Body of pancreas (tissue), 4 donors: ENCODE measurements around the gene PIP5K1A. TPM values are rescaled to one million over a fixed set of nuclear protein-coding genes. Genes with fewer than 3 reads are reported as not detected.
A peak's percentile ranks its signal among the peaks of the same experiment; 100 is the strongest.

Source experiments
- ATAC-seq: fragments of 150-250 bp; one replicate; pipeline ENCODE4 v1.9.1; 2016
- DNase-seq, 4 donors: peaks; one replicate each; pipeline ENCODE4 v3.0.0-alpha.2; 2019
- H3K27ac ChIP-seq, 4 donors: fragments of 200-600 bp; sonication (generic); 1 replicate in 3 of 4; 2 replicates in 1 of 4; pipeline versions ENCODE4 v1.5.1 to v1.6.1; 2016 to 2019; ENCODE audit warnings: mild to moderate bottlenecking in 1 of 4, mixed read lengths in 1 of 4, moderate library complexity in 1 of 4
- H3K27me3 ChIP-seq, 2 donors: fragments of 200-600 bp; sonication (generic); one replicate each; pipeline ENCODE4 v1.6.0; 2016; ENCODE audit warnings: mild to moderate bottlenecking in 1 of 2
- H3K36me3 ChIP-seq, 2 donors: fragments of 200-600 bp; sonication (generic); replicated peaks in 1 of 2; 2 replicates each; pipeline ENCODE4 v1.5.1; 2016; ENCODE audit warnings: low read depth in 2 of 2; ENCODE audit not compliant: insufficient read depth in 1 of 2
- H3K4me1 ChIP-seq: fragments of 200-600 bp; sonication (generic); one replicate; pipeline ENCODE4 v1.6.0; 2016
- H3K4me3 ChIP-seq, 2 donors: fragments of 200-600 bp; sonication (generic); 1 replicate in 1 of 2; 2 replicates in 1 of 2; pipeline ENCODE4 v1.5.1; 2016 to 2019
- H3K9me3 ChIP-seq, 3 donors: fragments of 200-600 bp; sonication (generic); 1 replicate in 2 of 3; 2 replicates in 1 of 3; pipeline ENCODE4 v1.5.1; 2016
- POLR2A ChIP-seq, 3 donors: fragments of 450-650 bp; IDR thresholded peaks; one replicate each; pipeline ENCODE4 v1.6.1; 2016; ENCODE audit warnings: antibody characterized with exemption in 3 of 3, mild to moderate bottlenecking in 2 of 3
- WGBS, 2 donors: methylation state at CpG; one replicate each; pipeline ENCODE4 v1.1.5; 2017; 5-methylcytosine and 5-hydroxymethylcytosine counted together
- intact Hi-C: fragments of 100-400 bp; cut with DNase I; formaldehyde crosslinking; loops from one replicate; pipeline ENCODE4 v1.15.1; 2023
- total RNA-seq, 2 donors: library from RNA; depleted of rRNA; stranded (reverse); fragments of >200 nt; gene quantifications; one replicate each; pipeline ENCODE4 v1.1.0, GENCODE V29; 2016
- TF ChIP-seq, protein P1 (sequence below), 7 experiments: fragments of 450-650 bp in 4 of 7; fragments of 200-600 bp in 3 of 7; sonication (generic) in 3 of 7; IDR thresholded peaks; one replicate each; pipeline ENCODE4 v1.5.1; 2016 to 2019; ENCODE audit warnings: antibody characterized with exemption in 7 of 7

Gene PIP5K1A, protein sequence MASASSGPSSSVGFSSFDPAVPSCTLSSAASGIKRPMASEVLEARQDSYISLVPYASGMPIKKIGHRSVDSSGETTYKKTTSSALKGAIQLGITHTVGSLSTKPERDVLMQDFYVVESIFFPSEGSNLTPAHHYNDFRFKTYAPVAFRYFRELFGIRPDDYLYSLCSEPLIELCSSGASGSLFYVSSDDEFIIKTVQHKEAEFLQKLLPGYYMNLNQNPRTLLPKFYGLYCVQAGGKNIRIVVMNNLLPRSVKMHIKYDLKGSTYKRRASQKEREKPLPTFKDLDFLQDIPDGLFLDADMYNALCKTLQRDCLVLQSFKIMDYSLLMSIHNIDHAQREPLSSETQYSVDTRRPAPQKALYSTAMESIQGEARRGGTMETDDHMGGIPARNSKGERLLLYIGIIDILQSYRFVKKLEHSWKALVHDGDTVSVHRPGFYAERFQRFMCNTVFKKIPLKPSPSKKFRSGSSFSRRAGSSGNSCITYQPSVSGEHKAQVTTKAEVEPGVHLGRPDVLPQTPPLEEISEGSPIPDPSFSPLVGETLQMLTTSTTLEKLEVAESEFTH
- 10 to 100 TPM; 19.5 to 51.4 TPM for total RNA-seq

DNA sequence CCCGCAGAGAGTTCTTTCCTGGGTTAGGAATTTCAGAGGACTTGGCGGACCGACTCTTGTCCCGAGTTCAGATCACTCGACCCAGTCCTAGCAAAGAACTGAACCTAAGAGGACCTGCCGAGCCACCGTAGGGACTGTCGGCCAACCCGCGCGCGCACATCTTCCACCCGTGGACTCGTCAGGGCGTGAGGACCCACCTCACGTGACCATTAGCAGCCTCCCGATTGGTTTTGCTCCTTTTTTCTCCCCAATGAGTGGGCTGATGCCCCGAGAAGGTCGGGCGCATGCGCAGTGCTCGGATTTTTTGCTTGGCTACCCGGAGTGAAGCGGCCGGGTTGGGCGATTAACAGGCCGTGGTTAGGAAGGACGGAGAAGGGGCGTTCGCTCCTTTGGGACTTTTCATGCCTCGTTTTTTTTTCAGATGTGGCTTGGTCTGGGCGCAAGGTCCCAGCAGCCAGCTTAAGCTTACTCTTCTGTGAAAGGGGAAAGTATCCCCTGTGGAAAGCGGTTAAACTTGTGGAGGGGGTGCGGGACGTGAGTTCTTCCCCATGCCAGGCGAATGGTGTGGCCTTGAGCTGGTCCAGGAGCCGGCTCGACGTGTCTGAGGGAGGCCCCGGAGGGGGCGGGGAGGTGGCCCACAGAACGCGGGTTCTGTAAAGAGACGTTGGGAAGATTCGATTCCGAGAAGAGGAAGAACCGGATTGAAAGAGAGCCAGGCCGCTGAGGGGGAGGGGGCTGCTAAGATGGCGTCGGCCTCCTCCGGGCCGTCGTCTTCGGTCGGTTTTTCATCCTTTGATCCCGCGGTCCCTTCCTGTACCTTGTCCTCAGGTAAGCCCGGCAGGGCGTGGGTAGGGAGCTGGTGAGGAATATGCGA is at the start of gene PIP5K1A:
Gene PIP5K1A (plus strand): TSS at position 299 of the 874 bp plus-strand sequence. CDS start 445 bp downstream, at position 744.
- Histone ChIP-seq H3K4me3 (peak within 1 kb of the TSS; percentile 57 to 88), H3K36me3 (no peaks in the 10 kb centered on the region), H3K27ac (peak within 1 kb of the TSS; percentile 84 to 93 (median 91)), H3K4me1 (peaks cover 26% of the 10 kb centered on the region), H3K27me3 (no peaks in the 10 kb centered on the region), H3K9me3 (no peaks in the 10 kb centered on the region)
- DNase-seq (peak; percentile 97 to 98 (median 98)), ATAC-seq (peak; percentile 90)
- intact Hi-C loops: no loop called here
- TF ChIP-seq, protein P1, sequence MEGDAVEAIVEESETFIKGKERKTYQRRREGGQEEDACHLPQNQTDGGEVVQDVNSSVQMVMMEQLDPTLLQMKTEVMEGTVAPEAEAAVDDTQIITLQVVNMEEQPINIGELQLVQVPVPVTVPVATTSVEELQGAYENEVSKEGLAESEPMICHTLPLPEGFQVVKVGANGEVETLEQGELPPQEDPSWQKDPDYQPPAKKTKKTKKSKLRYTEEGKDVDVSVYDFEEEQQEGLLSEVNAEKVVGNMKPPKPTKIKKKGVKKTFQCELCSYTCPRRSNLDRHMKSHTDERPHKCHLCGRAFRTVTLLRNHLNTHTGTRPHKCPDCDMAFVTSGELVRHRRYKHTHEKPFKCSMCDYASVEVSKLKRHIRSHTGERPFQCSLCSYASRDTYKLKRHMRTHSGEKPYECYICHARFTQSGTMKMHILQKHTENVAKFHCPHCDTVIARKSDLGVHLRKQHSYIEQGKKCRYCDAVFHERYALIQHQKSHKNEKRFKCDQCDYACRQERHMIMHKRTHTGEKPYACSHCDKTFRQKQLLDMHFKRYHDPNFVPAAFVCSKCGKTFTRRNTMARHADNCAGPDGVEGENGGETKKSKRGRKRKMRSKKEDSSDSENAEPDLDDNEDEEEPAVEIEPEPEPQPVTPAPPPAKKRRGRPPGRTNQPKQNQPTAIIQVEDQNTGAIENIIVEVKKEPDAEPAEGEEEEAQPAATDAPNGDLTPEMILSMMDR (IDR thresholded peaks at IDR 0.05): no peak
- TF ChIP-seq POLR2A (IDR thresholded peaks at IDR 0.05): peak; percentile 60 to 88 (median 86)
- 1% methylated on average over 51 to 60 of the region's 60 CpGs for WGBS, 2 donors

DNA sequence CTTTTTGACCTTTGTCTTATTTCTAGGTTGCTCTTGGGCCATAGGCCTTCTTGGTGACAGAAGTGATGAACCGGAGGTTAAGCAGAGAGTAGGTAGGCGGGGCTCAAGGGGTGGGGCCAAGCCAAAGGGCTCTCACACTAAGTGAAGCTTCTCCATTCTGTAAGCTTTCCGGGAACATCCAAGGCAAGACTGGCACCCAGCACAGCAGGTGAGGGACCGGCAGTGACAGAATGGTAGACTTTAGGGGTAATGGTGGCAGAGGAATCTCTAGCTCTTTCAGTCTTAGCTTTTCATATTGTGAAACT is 41.9 kb upstream of the PIP5K1A start, which contains the start of gene TNFAIP8L2:
Gene TNFAIP8L2 (plus strand): TSS at position 135 of the 305 bp plus-strand sequence. CDS start 2,049 bp downstream, outside the sequence.
- 65 to 70% methylated on average over 4 of the region's 4 CpGs for WGBS, 2 donors
- ATAC-seq (no peak), DNase-seq (peak in 1 of 4 donors; percentile 65)
- no peaks in the 10 kb centered on the region for H3K9me3 ChIP-seq
- peaks cover 3% of the 10 kb centered on the region in 2 donors for H3K36me3 ChIP-seq
- no peaks in the 10 kb centered on the region for H3K4me1 ChIP-seq
- H3K27ac ChIP-seq: peak within 1 kb of the TSS in 1 of 4 donors; percentile 26
- H3K4me3 ChIP-seq: no peak within 1 kb of the TSS
- intact Hi-C loops: loop anchor here (10.0 kb wide), 1 partner anchor 62 kb away; no protein-coding TSS in a partner anchor
- H3K27me3 ChIP-seq: no peaks in the 10 kb centered on the region
- TF ChIP-seq, protein P1 (IDR thresholded peaks at IDR 0.05): no peak
- TF ChIP-seq POLR2A (IDR thresholded peaks at IDR 0.05): no peak

DNA sequence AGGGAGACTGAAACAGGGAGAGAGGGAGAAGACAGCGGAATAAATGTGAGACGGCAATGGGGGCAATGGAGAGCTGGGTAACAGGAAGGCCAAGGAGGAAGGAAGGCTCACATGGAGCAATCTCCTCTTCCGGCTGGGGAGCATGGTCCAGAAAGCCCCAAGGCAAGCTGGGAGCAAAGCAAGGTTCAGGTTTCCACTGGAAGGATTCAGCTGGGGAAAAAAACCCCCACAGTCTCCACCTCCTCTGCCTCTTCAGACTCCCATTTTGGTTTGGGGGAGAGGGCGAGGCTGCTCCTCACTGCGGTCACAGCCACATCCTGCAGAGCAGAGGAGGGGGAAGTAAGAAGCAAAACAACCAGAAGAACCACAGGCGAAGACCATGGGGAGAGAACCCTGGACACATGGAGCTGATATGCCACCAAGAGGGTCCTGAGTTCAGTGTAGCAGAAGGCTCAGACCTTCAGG is 41.3 kb upstream of the PIP5K1A start:
- no peak overlapping the region for H3K4me3 ChIP-seq
- no peaks in the 10 kb centered on the region for H3K4me1 ChIP-seq
- 68 to 82% methylated on average over 6 of the region's 6 CpGs for WGBS, 2 donors
- no peak for ATAC-seq
- H3K27me3 ChIP-seq: no peaks in the 10 kb centered on the region
- peak overlapping the region in 1 of 4 donors; percentile 26 for H3K27ac ChIP-seq
- TF ChIP-seq, protein P1 (IDR thresholded peaks at IDR 0.05): no peak
- no peak for TF ChIP-seq POLR2A (IDR thresholded peaks at IDR 0.05)
- DNase-seq: peak in 1 of 4 donors; percentile 41
- peaks cover 3% of the 10 kb centered on the region in 2 donors for H3K36me3 ChIP-seq
- no peaks in the 10 kb centered on the region for H3K9me3 ChIP-seq
- intact Hi-C loops: loop anchor here (10.0 kb wide), 1 partner anchor 62 kb away; no protein-coding TSS in a partner anchor

DNA sequence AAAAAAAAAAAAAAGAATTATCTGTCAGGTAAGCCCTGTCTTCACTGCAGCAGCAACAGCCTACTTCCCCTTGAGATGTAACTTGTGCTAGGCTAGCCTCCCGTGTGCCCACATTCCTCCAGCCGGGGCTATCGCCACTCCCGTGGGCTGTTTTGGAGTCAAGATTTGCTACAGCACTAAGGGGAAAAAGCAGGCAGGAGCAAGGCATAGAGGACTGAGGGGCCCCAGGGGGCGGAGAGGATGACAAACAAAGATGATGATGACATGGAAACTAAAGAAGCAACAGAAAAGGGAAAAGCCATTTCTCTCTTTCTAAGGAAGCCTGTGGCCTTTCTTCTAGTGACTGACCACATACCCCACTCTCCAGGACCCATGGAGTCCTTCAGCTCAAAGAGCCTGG is 40.0 kb upstream of the PIP5K1A start:
- Histone ChIP-seq H3K4me1 (no peaks in the 10 kb centered on the region), H3K27ac (no peak overlapping the region), H3K27me3 (no peaks in the 10 kb centered on the region), H3K9me3 (no peaks in the 10 kb centered on the region), H3K36me3 (peaks cover 3% of the 10 kb centered on the region in 2 donors), H3K4me3 (no peak overlapping the region)
- WGBS, 2 donors: 67 to 91% methylated on average over 5 of the region's 5 CpGs
- no peak for DNase-seq
- intact Hi-C loops: loop anchor here (10.0 kb wide), 1 partner anchor 64 kb away; no protein-coding TSS in a partner anchor
- TF ChIP-seq, protein P1 (IDR thresholded peaks at IDR 0.05): no peak
- no peak for TF ChIP-seq POLR2A (IDR thresholded peaks at IDR 0.05)
- ATAC-seq: no peak
